Aorta (tissue), 5 donors: ENCODE data around the gene NUCKS1. TPM values are rescaled to one million over a fixed set of nuclear protein-coding genes. Genes with fewer than 3 reads are reported as not detected.

Experiments used
- ATAC-seq: fragments of 200-7000 bp; cut with Tn5 transposase; one replicate; pipeline ENCODE4 v1.9.1; 2022; ENCODE audit warnings: moderate library complexity; ENCODE audit not compliant: low FRiP score
- DNase-seq, 2 donors: peaks; one replicate each; pipeline ENCODE4 v3.0.0-alpha.2; 2020
- H3K27ac ChIP-seq, 2 donors: one replicate each; pipeline ENCODE4 v1.5.1; 2013; ENCODE audit warnings: low read length in 2 of 2, mild to moderate bottlenecking in 2 of 2, moderate library complexity in 2 of 2, control low read depth in 1 of 2, inconsistent platforms in 1 of 2, low read depth in 1 of 2
- H3K27me3 ChIP-seq, 2 donors: one replicate each; pipeline ENCODE4 v1.6.1; 2013; ENCODE audit warnings: control low read depth in 1 of 2, low read length in 1 of 2, mild to moderate bottlenecking in 1 of 2, moderate library complexity in 1 of 2; ENCODE audit not compliant: insufficient read depth in 2 of 2, control insufficient read depth in 1 of 2
- H3K36me3 ChIP-seq, 2 donors: one replicate each; pipeline ENCODE4 v1.6.1; 2013; ENCODE audit warnings: control low read depth in 1 of 2, low read length in 1 of 2, mild to moderate bottlenecking in 1 of 2; ENCODE audit not compliant: insufficient read depth in 2 of 2, control insufficient read depth in 1 of 2
- H3K4me1 ChIP-seq, 2 donors: one replicate each; pipeline ENCODE4 v1.6.1; 2013; ENCODE audit warnings: low read length in 2 of 2, control low read depth in 1 of 2, mild to moderate bottlenecking in 1 of 2, moderate library complexity in 1 of 2; ENCODE audit not compliant: insufficient read depth in 2 of 2, control insufficient read depth in 1 of 2
- H3K4me3 ChIP-seq, 2 donors: one replicate each; pipeline ENCODE4 v1.5.1; 2013; ENCODE audit warnings: low read length in 2 of 2, control low read depth in 1 of 2, mild to moderate bottlenecking in 1 of 2
- H3K9me3 ChIP-seq: one replicate; pipeline ENCODE4 v1.6.1; 2013; ENCODE audit warnings: mild to moderate bottlenecking, low read length; ENCODE audit not compliant: control insufficient read depth
- WGBS, 2 donors: extraction: QIAGEN DNeasy Blood & Tissue Kit; methylation state at CpG; one replicate each; pipeline ENCODE4 v1.1.7; 2013; 5-methylcytosine and 5-hydroxymethylcytosine counted together
- intact Hi-C, 2 donors: fragments of 100-400 bp; cut with DNase I; formaldehyde crosslinking; loops; one replicate each; pipeline versions ENCODE4 v1.14.2 to v1.15.0; 2022
- polyA plus RNA-seq, 2 donors: library from polyadenylated mRNA; stranded (reverse); fragments of 200-250 nt; gene quantifications; one replicate each; pipeline ENCODE4 v1.2.3, GENCODE V29; 2013
- total RNA-seq, 2 donors: library from RNA; stranded (reverse); fragmentation: NEBNext Ultra II Directional; extraction: Animal tissue kit (Norgen Biotek cat#: 25700); gene quantifications; one replicate each; pipeline ENCODE4 v1.2.1, GENCODE V29; 2021
- donor health status: healthy with polysubstance abuse.
- donor health status: Bipolar disorder and iron deficiency.
- donor health status: DM: no; HTN: no; CAD: no.
- donor health status: DM: no; HTN: no; CAD: no.
- donor health status: DM: yes; HTN: yes; CAD: no.

The NUCKS1 gene
- total and polyA plus RNA-seq, 4 donors: 47.1 to 158 (median 96.2) TPM

DNA sequence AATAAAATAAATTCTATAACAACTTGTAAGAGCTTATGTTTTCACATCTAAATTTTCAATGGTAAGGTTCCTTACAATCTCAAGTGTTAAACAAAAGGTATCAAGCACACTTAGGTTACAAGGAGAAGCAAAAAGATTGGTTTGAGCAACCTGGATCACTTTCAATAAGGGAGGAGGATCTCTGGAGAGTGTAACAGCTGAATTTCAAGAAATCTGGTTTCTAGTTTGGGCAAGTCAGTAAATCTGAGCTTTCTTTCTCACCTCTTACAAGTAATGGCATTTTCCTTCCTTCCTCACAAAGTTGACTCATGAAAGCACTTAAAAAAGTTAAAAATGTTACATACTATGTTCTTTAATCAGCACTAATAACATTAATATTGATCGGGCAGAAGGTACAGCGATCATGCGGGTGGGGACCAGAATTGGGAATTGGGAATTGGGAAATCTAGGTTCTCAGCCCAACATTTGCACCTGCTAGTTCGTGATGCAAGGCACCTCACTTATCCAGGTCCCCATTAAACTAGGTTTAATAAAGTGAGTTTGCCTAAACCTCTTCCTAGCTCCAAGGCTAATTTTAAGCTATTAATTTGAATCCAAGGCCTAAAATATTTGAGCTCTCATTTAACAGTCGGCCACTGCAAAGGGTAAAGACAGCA lies 3.1 kb downstream of the NUCKS1 start:
- 51 to 58% methylated on average over 5 of the region's 5 CpGs for WGBS, 2 donors
- ATAC-seq: no peak
- Histone ChIP-seq H3K9me3 (no peaks in the 10 kb centered on the region), H3K27me3 (no peaks in the 10 kb centered on the region), H3K4me1 (peaks cover 0 to 9% of the 10 kb centered on the region in 2 donors), H3K36me3 (no peaks in the 10 kb centered on the region), H3K27ac (no peak overlapping the region), H3K4me3 (no peak overlapping the region)
- intact Hi-C loops: loop anchor here in 1 of 2 donors (5.0 kb wide), 1 partner anchor 65 kb away; the partner anchor contains the start of gene SLC41A1
- no peak for DNase-seq

DNA sequence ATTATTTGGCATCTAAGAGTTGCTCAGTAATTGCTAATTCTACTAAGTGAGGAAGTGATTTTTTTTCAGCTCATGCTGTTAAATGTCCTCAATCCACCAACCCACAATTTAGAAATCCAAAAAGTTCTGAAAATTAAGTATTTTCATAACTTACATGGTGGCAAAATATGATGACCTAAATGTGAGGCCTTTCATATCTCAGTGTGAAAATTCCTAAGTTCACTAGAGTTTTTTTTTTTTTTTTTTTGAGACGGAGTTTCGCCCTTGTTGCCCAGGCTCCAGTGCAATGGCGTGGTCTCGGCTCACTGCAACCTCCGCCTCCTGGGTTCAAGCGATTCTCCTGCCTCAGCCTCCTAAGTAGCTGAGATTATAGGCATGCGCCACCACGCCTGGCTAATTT lies 5.6 kb downstream of the NUCKS1 start:
- H3K4me1 ChIP-seq: peaks cover 2 to 9% of the 10 kb centered on the region in 2 donors
- H3K36me3 ChIP-seq: no peaks in the 10 kb centered on the region
- no peaks in the 10 kb centered on the region for H3K27me3 ChIP-seq
- DNase-seq (no peak), ATAC-seq (no peak)
- no peaks in the 10 kb centered on the region for H3K9me3 ChIP-seq
- no peak overlapping the region for H3K4me3 ChIP-seq
- intact Hi-C loops: no loop called here
- WGBS, 2 donors: 90 to 97% methylated on average over 6 to 8 of the region's 8 CpGs
- H3K27ac ChIP-seq: no peak overlapping the region

DNA sequence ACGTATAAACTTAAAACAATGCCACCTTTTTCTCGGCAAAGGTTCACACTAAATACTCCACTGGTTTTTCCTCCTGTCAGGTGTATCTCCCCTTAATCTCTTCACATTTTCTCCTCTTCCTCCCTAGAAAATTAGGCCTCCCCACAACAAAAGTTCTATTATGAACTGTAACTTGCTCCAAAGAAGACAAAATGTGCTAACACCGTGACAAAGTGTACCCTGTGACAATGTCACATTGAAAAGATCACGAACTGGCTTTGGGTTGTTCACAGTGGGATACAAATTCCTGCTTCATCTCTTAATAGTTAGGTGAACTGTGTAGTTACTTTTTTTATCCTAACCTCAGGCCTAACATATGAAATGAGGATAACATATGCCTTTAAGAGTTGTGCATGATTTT lies 6.0 kb downstream of the NUCKS1 start:
- Histone ChIP-seq H3K4me1 (peaks cover 2 to 9% of the 10 kb centered on the region in 2 donors), H3K9me3 (no peaks in the 10 kb centered on the region), H3K27ac (no peak overlapping the region), H3K36me3 (no peaks in the 10 kb centered on the region), H3K27me3 (no peaks in the 10 kb centered on the region), H3K4me3 (no peak overlapping the region)
- intact Hi-C loops: no loop called here
- WGBS, 2 donors: 44 to 49% methylated on average over 4 of the region's 4 CpGs
- DNase-seq: no peak
- no peak for ATAC-seq

DNA sequence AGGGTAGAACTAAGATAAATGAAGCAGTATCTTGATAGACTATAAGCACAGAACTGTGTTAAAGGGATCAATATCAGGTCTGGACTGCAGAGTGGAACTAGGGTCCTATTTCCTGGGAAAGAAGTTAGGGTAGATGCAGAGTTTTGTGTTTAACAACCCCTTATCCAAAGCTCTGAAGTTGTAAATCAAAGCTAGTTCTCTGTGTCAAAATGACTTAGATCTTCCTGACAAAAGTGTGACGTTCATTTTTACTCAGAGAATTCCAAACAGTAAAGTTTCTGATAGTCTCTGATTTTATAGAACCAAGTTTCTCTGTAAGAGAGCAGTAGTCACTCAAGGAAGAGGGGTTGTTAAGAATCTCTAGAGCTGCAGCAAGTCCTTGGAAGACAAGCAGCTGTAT lies 8.3 kb downstream of the NUCKS1 start:
- WGBS, 2 donors: 17 to 21% methylated on average over 1 of the region's 1 CpG
- H3K27me3 ChIP-seq: no peaks in the 10 kb centered on the region
- peaks cover 2 to 7% of the 10 kb centered on the region in 2 donors for H3K4me1 ChIP-seq
- H3K36me3 ChIP-seq: no peaks in the 10 kb centered on the region
- no peak overlapping the region for H3K4me3 ChIP-seq
- no peak for ATAC-seq
- H3K9me3 ChIP-seq: no peaks in the 10 kb centered on the region
- intact Hi-C loops: no loop called here
- no peak overlapping the region for H3K27ac ChIP-seq
- no peak for DNase-seq

- DNase-seq (no peak), ATAC-seq (no peak)
- Histone ChIP-seq H3K9me3 (no peaks in the 10 kb centered on the region), H3K27me3 (no peaks in the 10 kb centered on the region), H3K4me3 (no peak overlapping the region), H3K36me3 (no peaks in the 10 kb centered on the region), H3K4me1 (peaks cover 2 to 7% of the 10 kb centered on the region in 2 donors), H3K27ac (no peak overlapping the region)
- 70 to 73% methylated on average over 5 of the region's 5 CpGs for WGBS, 2 donors
- intact Hi-C loops: no loop called here
Measured at GRCh38 chr1:205739348-205740160, 10.4 kb downstream of the NUCKS1 start.

GRCh38 chr1:205735218-205735617 lies 14.8 kb downstream of the NUCKS1 start:
- no peaks in the 10 kb centered on the region for H3K9me3 ChIP-seq
- peaks cover 0 to 2% of the 10 kb centered on the region in 2 donors for H3K4me1 ChIP-seq
- 61 to 73% methylated on average over 1 of the region's 1 CpG for WGBS, 2 donors
- intact Hi-C loops: no loop called here
- no peak overlapping the region for H3K27ac ChIP-seq
- DNase-seq (no peak), ATAC-seq (no peak)
- no peaks in the 10 kb centered on the region for H3K36me3 ChIP-seq
- no peaks in the 10 kb centered on the region for H3K27me3 ChIP-seq
- no peak overlapping the region for H3K4me3 ChIP-seq

- Histone ChIP-seq H3K4me3 (no peak overlapping the region), H3K27ac (no peak overlapping the region), H3K4me1 (peaks cover 0 to 2% of the 10 kb centered on the region in 2 donors), H3K27me3 (no peaks in the 10 kb centered on the region), H3K9me3 (no peaks in the 10 kb centered on the region), H3K36me3 (no peaks in the 10 kb centered on the region)
- no peak for DNase-seq
- 67 to 69% methylated on average over 2 of the region's 2 CpGs for WGBS, 2 donors
- ATAC-seq: no peak
- intact Hi-C loops: no loop called here
Measured at GRCh38 chr1:205733438-205734175, 16.4 kb downstream of the NUCKS1 start.

GRCh38 chr1:205729945-205730610 lies 19.9 kb downstream of the NUCKS1 start:
- intact Hi-C loops: no loop called here
- Histone ChIP-seq H3K4me1 (no peaks in the 10 kb centered on the region), H3K27ac (no peak overlapping the region), H3K36me3 (no peaks in the 10 kb centered on the region), H3K4me3 (no peak overlapping the region), H3K9me3 (no peaks in the 10 kb centered on the region), H3K27me3 (no peaks in the 10 kb centered on the region)
- DNase-seq (no peak), ATAC-seq (no peak)
- 94 to 95% methylated on average over 9 of the region's 9 CpGs for WGBS, 2 donors
